Left lung (tissue), 10 donors: ENCODE data around the gene HOMER2. TPM values are rescaled to one million over a fixed set of nuclear protein-coding genes. Genes with fewer than 3 reads are reported as not detected.
"Not testable (repeated sequence)": the region's sequence is repeated elsewhere in the genome, so short reads cannot be mapped to it uniquely, and the experiment has no call there.

Experiments used
- ATAC-seq: fragments of 200-7000 bp; cut with Tn5 transposase; one replicate; pipeline ENCODE4 v1.9.1; 2020; ENCODE audit warnings: moderate library complexity
- DNase-seq, 4 donors: peaks; one replicate each; pipeline ENCODE4 v3.0.0-alpha.2; 2013 to 2020
- H3K27ac ChIP-seq, 2 donors: fragments of 200-600 bp; sonication (generic) in 1 of 2; one replicate each; pipeline versions ENCODE4 v1.5.0 to v1.8.0; 2020 to 2021
- H3K27me3 ChIP-seq, 2 donors: fragments of 200-600 bp; sonication (generic) in 1 of 2; one replicate each; pipeline versions ENCODE4 v1.5.0 to v1.8.0; 2020 to 2021
- H3K36me3 ChIP-seq, 2 donors: fragments of 200-600 bp; sonication (generic) in 1 of 2; one replicate each; pipeline versions ENCODE4 v1.5.0 to v1.8.0; 2020 to 2021
- H3K4me1 ChIP-seq, 2 donors: fragments of 200-600 bp; one replicate each; pipeline ENCODE4 v1.8.0; 2021
- H3K4me3 ChIP-seq, 2 donors: fragments of 200-600 bp; sonication (generic) in 1 of 2; one replicate each; pipeline versions ENCODE4 v1.5.0 to v1.8.0; 2020 to 2021; ENCODE audit warnings: mild to moderate bottlenecking in 1 of 2
- H3K9me3 ChIP-seq, 2 donors: fragments of 200-600 bp; sonication (generic) in 1 of 2; one replicate each; pipeline versions ENCODE4 v1.5.0 to v1.8.0; 2020 to 2021
- CTCF ChIP-seq, 2 donors: fragments of 200-600 bp; sonication (generic) in 1 of 2; IDR thresholded peaks; one replicate each; pipeline versions ENCODE4 v1.5.0 to v1.8.0; 2021; ENCODE audit warnings: antibody characterized with exemption in 2 of 2
- intact Hi-C, 2 donors: fragments of 100-400 bp; cut with DNase I; formaldehyde crosslinking; loops; one replicate each; pipeline versions ENCODE4 v1.11.2 to v1.14.2; 2022
- polyA plus RNA-seq, 6 donors: library from polyadenylated mRNA; unstranded; fragments of 120-200 nt; gene quantifications; one replicate each; pipeline ENCODE4 v1.2.1, GENCODE V29; 2013; ENCODE audit not compliant: insufficient read length in 6 of 6
- total RNA-seq, 2 donors: library from RNA; stranded (reverse); fragmentation: NEBNext Ultra II Directional; extraction: Animal tissue kit (Norgen Biotek cat#: 25700); gene quantifications; one replicate each; pipeline ENCODE4 v1.2.1, GENCODE V29; 2021
- donor health status: DM: no; HTN: yes; CAD: no.
- donor health status: DM: no; HTN: no; CAD: no.

The HOMER2 gene
- total and polyA plus RNA-seq, 8 donors, result 17.3 to 22.4 (median 19.0) TPM

GRCh38 chr15:82873000-82873680 is 79.4 kb downstream of the HOMER2 start:
- ATAC-seq (no peak), DNase-seq (no peak)
- no peaks in the 10 kb centered on the region for H3K9me3 ChIP-seq
- H3K4me1 ChIP-seq, result no peaks in the 10 kb centered on the region
- no peaks in the 10 kb centered on the region for H3K27me3 ChIP-seq
- H3K4me3 ChIP-seq, result no peak overlapping the region
- intact Hi-C loops, result no loop called here
- TF ChIP-seq CTCF (IDR thresholded peaks at IDR 0.05), result no peak
- H3K27ac ChIP-seq, result no peak overlapping the region
- peaks cover 0 to 5% of the 10 kb centered on the region in 2 donors for H3K36me3 ChIP-seq

- ATAC-seq (no peak), DNase-seq (no peak)
- Histone ChIP-seq H3K36me3 (peaks cover 0 to 5% of the 10 kb centered on the region in 2 donors), H3K4me3 (no peak overlapping the region), H3K27ac (no peak overlapping the region), H3K4me1 (no peaks in the 10 kb centered on the region), H3K27me3 (no peaks in the 10 kb centered on the region), H3K9me3 (no peaks in the 10 kb centered on the region)
- TF ChIP-seq CTCF (IDR thresholded peaks at IDR 0.05), result no peak
- intact Hi-C loops, result no loop called here
These were observed 80.6 kb downstream of the HOMER2 start for GRCh38 chr15:82871832-82872484.

GRCh38 chr15:82871358-82871757 is 81.2 kb downstream of the HOMER2 start:
- DNase-seq (no peak), ATAC-seq (no peak)
- no peaks in the 10 kb centered on the region for H3K27me3 ChIP-seq
- TF ChIP-seq CTCF (IDR thresholded peaks at IDR 0.05), result no peak
- intact Hi-C loops, result no loop called here
- H3K27ac ChIP-seq, result no peak overlapping the region
- no peaks in the 10 kb centered on the region for H3K9me3 ChIP-seq
- peaks cover 0 to 5% of the 10 kb centered on the region in 2 donors for H3K36me3 ChIP-seq
- no peak overlapping the region for H3K4me3 ChIP-seq
- H3K4me1 ChIP-seq, result no peaks in the 10 kb centered on the region

GRCh38 chr15:82870727-82871320 is 81.7 kb downstream of the HOMER2 start:
- Histone ChIP-seq H3K27ac (no peak overlapping the region), H3K4me3 (no peak overlapping the region), H3K36me3 (peaks cover 0 to 5% of the 10 kb centered on the region in 2 donors), H3K27me3 (no peaks in the 10 kb centered on the region), H3K4me1 (no peaks in the 10 kb centered on the region), H3K9me3 (no peaks in the 10 kb centered on the region)
- ATAC-seq (no peak), DNase-seq (no peak)
- intact Hi-C loops, result no loop called here
- TF ChIP-seq CTCF (IDR thresholded peaks at IDR 0.05), result no peak

GRCh38 chr15:82865981-82866380 is 86.5 kb downstream of the HOMER2 start:
- not testable (repeated sequence) for H3K27me3 ChIP-seq

GRCh38 chr15:82865581-82865980 is 86.9 kb downstream of the HOMER2 start:
- DNase-seq, H3K36me3 ChIP-seq, H3K27me3 ChIP-seq, H3K27ac ChIP-seq, H3K4me1 ChIP-seq, H3K9me3 ChIP-seq, ATAC-seq, H3K4me3 ChIP-seq, intact Hi-C loops: not testable (repeated sequence)

More at GRCh38 chr15:82865981-82866380, 86.5 kb downstream of the HOMER2 start:
- H3K4me3 ChIP-seq, H3K27ac ChIP-seq, H3K4me1 ChIP-seq, DNase-seq, H3K36me3 ChIP-seq, ATAC-seq, intact Hi-C loops, H3K9me3 ChIP-seq: not testable (repeated sequence)
